Neural cell (in vitro differentiated cells): ENCODE data around the gene DNAJA3. TPM values are rescaled to one million over a fixed set of nuclear protein-coding genes. Genes with fewer than 3 reads are reported as not detected.

ENCODE experiments used
- H2AFZ ChIP-seq: fragments of 200-600, 300-800 bp; sonication (generic), shearing (Covaris generic); 2 replicates; pipeline ENCODE4 v1.6.0; 2014; ENCODE audit warnings: low read depth, mild to moderate bottlenecking, antibody characterized with exemption, low read length, moderate library complexity
- H3F3A ChIP-seq: fragments of 200-600 bp; shearing (Covaris generic); 2 replicates; pipeline ENCODE4 v1.6.1; 2016; ENCODE audit warnings: mild to moderate bottlenecking, moderate library complexity, mixed read lengths, antibody characterized with exemption, low read length; ENCODE audit not compliant: insufficient read depth, poor library complexity, severe bottlenecking
- H3K27ac ChIP-seq: fragments of 200-600, 300-800 bp; sonication (generic), shearing (Covaris generic); 2 replicates; pipeline ENCODE4 v1.5.1; 2014; ENCODE audit warnings: mild to moderate bottlenecking, low read length, moderate library complexity
- H3K27me3 ChIP-seq: fragments of 300-800, 200-600 bp; sonication (generic), shearing (Covaris generic); 2 replicates; pipeline ENCODE4 v1.6.0; 2014; ENCODE audit warnings: mild to moderate bottlenecking, low read depth, low read length, moderate library complexity; ENCODE audit not compliant: insufficient read depth
- H3K36me3 ChIP-seq: fragments of 300-800, 200-600 bp; sonication (generic), shearing (Covaris generic); 2 replicates; pipeline ENCODE4 v1.5.1; 2014; ENCODE audit warnings: mild to moderate bottlenecking, antibody characterized with exemption, low read length, moderate library complexity; ENCODE audit not compliant: insufficient read depth
- H3K4me2 ChIP-seq: fragments of 300-800, 200-600 bp; sonication (generic), shearing (Covaris generic); 2 replicates; pipeline ENCODE4 v1.6.0; 2014; ENCODE audit warnings: mild to moderate bottlenecking, low read length
- H3K4me3 ChIP-seq: fragments of 300-800, 200-600 bp; sonication (generic), shearing (Covaris generic); 2 replicates; pipeline ENCODE4 v1.5.1; 2014; ENCODE audit warnings: mild to moderate bottlenecking, low read length, moderate library complexity
- H3K79me2 ChIP-seq: fragments of 200-600 bp; shearing (Covaris generic); replicated peaks from 2 replicates; pipeline ENCODE4 v1.6.0; 2014; ENCODE audit warnings: mild to moderate bottlenecking, low read length, moderate library complexity; ENCODE audit not compliant: insufficient read depth
- H3K9ac ChIP-seq: fragments of 300-800, 200-600 bp; sonication (generic), shearing (Covaris generic); 2 replicates; pipeline ENCODE4 v1.6.1; 2016; ENCODE audit warnings: mild to moderate bottlenecking, low read length, mixed read lengths
- H3K9me2 ChIP-seq: fragments of 200-600 bp; shearing (Covaris generic); 2 replicates; pipeline ENCODE4 v1.6.1; 2016; ENCODE audit warnings: mild to moderate bottlenecking, low read length, mixed read lengths; ENCODE audit not compliant: insufficient read depth
- H3K9me3 ChIP-seq: fragments of 200-600, 300-800 bp; sonication (generic), shearing (Covaris generic); 2 replicates; pipeline ENCODE4 v1.6.1; 2016; ENCODE audit warnings: mild to moderate bottlenecking, mixed run types, low read length, moderate library complexity, mixed read lengths
- H4K20me1 ChIP-seq: fragments of 200-600 bp; shearing (Covaris generic); 2 replicates; pipeline ENCODE4 v1.6.1; 2016; ENCODE audit warnings: mild to moderate bottlenecking, mixed run types; ENCODE audit not compliant: insufficient read depth
- CTCF ChIP-seq: fragments of 450-650 bp; IDR thresholded peaks from 2 replicates; pipeline ENCODE4 v1.5.1; 2014; ENCODE audit warnings: antibody characterized with exemption, mild to moderate bottlenecking, moderate library complexity; ENCODE audit not compliant: poor library complexity, severe bottlenecking
- EZH2 ChIP-seq: fragments of 200-600, 300-800 bp; shearing (Covaris generic), sonication (generic); IDR thresholded peaks from 2 replicates; pipeline ENCODE4 v1.6.1; 2014; ENCODE audit warnings: antibody characterized with exemption, low read length, borderline replicate concordance, mild to moderate bottlenecking; ENCODE audit not compliant: insufficient read depth, poor library complexity, severe bottlenecking
- MXI1 ChIP-seq: fragments of 450-650 bp; conservative IDR thresholded peaks from 2 replicates; pipeline ENCODE4 v1.6.1; 2014; ENCODE audit warnings: antibody characterized with exemption, mild to moderate bottlenecking; ENCODE audit not compliant: poor library complexity, severe bottlenecking
- POLR2AphosphoS5 ChIP-seq: IDR thresholded peaks from 2 replicates; pipeline ENCODE4 v1.6.1; 2012
- SMC3 ChIP-seq: fragments of 450-650 bp; conservative IDR thresholded peaks from 2 replicates; pipeline ENCODE4 v1.6.1; 2014; ENCODE audit warnings: antibody characterized with exemption, mild to moderate bottlenecking, moderate library complexity; ENCODE audit not compliant: poor library complexity
- TAF1 ChIP-seq: IDR thresholded peaks from 2 replicates; pipeline ENCODE4 v1.6.1; 2012; ENCODE audit warnings: low read depth
- polyA plus RNA-seq: library from polyadenylated mRNA; depleted of rRNA; stranded (reverse); fragments of >200 nt; gene quantifications from 2 replicates; pipeline ENCODE4 v1.2.3, GENCODE V29; 2014

The DNAJA3 gene
- polyA plus RNA-seq, 1 donor from 2014 or later = 44.8 TPM

- Histone ChIP-seq H3K4me3 (no peak overlapping the region), H3K27ac (no peak overlapping the region), H3K27me3 (no peaks in the 10 kb centered on the region), H3K36me3 (no peaks in the 10 kb centered on the region), H3K79me2 (no peaks in the 10 kb centered on the region), H4K20me1 (no peaks in the 10 kb centered on the region), H3F3A (no peaks in the 10 kb centered on the region), H3K9me2 (no peaks in the 10 kb centered on the region), H3K4me2 (no peak overlapping the region), H2AFZ (no peak overlapping the region), H3K9me3 (no peaks in the 10 kb centered on the region), H3K9ac (no peak overlapping the region)
- TF ChIP-seq SMC3 (no peak), TAF1 (no peak), CTCF (no peak)
Measured at GRCh38 chr16:4380119-4381063, 45.3 kb upstream of the DNAJA3 start.

GRCh38 chr16:4381072-4381934, 44.4 kb upstream of the DNAJA3 start:
- Histone ChIP-seq H2AFZ (no peak overlapping the region), H3K4me2 (no peak overlapping the region), H3K9me2 (no peaks in the 10 kb centered on the region), H3K9ac (no peak overlapping the region), H3F3A (no peaks in the 10 kb centered on the region), H3K79me2 (no peaks in the 10 kb centered on the region), H4K20me1 (no peaks in the 10 kb centered on the region), H3K27me3 (no peaks in the 10 kb centered on the region), H3K27ac (no peak overlapping the region), H3K36me3 (no peaks in the 10 kb centered on the region), H3K9me3 (no peaks in the 10 kb centered on the region), H3K4me3 (no peak overlapping the region)
- TF ChIP-seq EZH2 (no peak), POLR2AphosphoS5 (no peak), MXI1 (no peak), CTCF (no peak)
